ENCODE measurements around the gene SYT1.

- TF ChIP-seq CTCF (IDR thresholded peaks at IDR 0.05) (no peak), ZFX (IDR thresholded peaks at IDR 0.05; ENCODE audit: borderline replicate concordance) (no peak)
Observed at GRCh38 chr12:79375050-79375449, 510.5 kb downstream of the SYT1 start.

All from 22Rv1 (cell line).